Hepatocyte (in vitro differentiated cells): ENCODE data around the gene ARFGAP2.
"Not testable (repeated sequence)": the region's sequence is repeated elsewhere in the genome, so short reads cannot be mapped to it uniquely, and the experiment has no call there.

Source experiments
- CTCF ChIP-seq: fragments of 200-600 bp; sonication (generic); IDR thresholded peaks from 2 replicates; pipeline ENCODE4 v1.5.1; 2016; ENCODE audit warnings: antibody characterized with exemption, mild to moderate bottlenecking; ENCODE audit not compliant: poor library complexity
- EZH2 ChIP-seq: fragments of 200-600 bp; sonication (generic); IDR thresholded peaks from 2 replicates; pipeline ENCODE4 v1.6.1; 2016; ENCODE audit warnings: antibody characterized with exemption, mild to moderate bottlenecking, borderline replicate concordance
- EZH2phosphoT487 ChIP-seq: fragments of 200-600 bp; sonication (generic); IDR thresholded peaks from one replicate; pipeline ENCODE4 v1.6.1; 2018; ENCODE audit warnings: antibody characterized with exemption, mild to moderate bottlenecking, low read depth, moderate library complexity; ENCODE audit not compliant: unreplicated experiment, severe bottlenecking

- not testable (repeated sequence) for TF ChIP-seq CTCF, EZH2, EZH2phosphoT487
Observed at GRCh38 chr11:47118958-47119688, 57.6 kb downstream of the ARFGAP2 start.
